ENCODE data around the gene RHOU. TPM values are rescaled to one million over a fixed set of nuclear protein-coding genes. Genes with fewer than 3 reads are reported as not detected.

RHOU gene
- total and polyA plus RNA-seq, 2 experiments from 2014 or later = 0.95 to 4.4 TPM

DNA sequence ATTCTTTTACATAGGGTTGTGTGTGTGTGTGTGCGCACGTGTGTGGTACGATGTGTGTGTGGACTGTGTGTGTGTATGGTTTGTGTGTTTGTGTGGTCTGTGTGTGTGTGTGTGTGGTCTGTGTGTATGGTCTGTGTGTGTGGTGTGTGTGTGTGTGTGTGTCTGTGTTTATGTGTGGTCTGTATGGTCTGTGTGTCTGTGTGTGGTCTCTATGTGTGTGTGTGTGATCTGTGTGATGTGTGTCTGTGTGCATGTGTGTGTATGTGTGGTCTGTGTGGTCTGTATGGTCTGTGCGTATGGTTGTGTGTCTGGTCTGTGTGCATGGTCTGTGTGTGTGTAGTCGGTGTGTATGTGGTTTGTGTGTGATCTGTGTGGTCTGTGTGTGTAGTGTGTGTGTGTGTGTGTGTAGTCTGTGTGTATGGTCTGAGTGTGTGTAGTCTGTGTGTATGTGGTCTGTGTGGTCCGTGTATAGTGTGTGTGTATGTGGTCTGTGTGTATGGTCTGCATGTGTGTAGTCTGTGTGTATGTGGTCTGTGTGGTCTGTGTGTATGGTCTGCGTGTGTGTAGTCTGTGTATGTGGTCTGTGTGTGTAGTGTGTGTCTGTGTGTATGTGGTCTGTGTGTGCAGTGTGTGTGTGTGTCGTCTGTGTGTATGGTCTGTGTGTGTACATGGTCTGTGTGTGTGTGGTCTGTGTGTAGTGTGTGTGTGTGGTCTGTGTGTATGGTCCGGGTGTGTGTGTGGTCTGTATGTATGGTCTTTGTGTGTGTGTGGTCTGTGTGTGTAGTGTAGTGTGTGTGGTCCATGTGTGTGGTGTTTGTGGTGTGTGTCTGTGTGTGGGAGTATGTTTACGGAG is 46.8 kb downstream of the RHOU start (continued):
- TF ChIP-seq CREB1 (CRISPR knock-in tag; IDR thresholded peaks at IDR 0.05; ENCODE audit: low read depth) = no peak
- TF ChIP-seq EZH2 (IDR thresholded peaks at IDR 0.05; ENCODE audit: low read depth, unreplicated experiment) = no peak
- no peak for TF ChIP-seq JUNB (IDR thresholded peaks at IDR 0.05; ENCODE audit: unreplicated experiment)
- no peak for TF ChIP-seq EZH2phosphoT487 (IDR thresholded peaks at IDR 0.05; ENCODE audit: unreplicated experiment)
- no peak for TF ChIP-seq ZNF331 (CRISPR knock-in tag; IDR thresholded peaks at IDR 0.05; ENCODE audit: low read depth)
- TF ChIP-seq, protein P1, sequence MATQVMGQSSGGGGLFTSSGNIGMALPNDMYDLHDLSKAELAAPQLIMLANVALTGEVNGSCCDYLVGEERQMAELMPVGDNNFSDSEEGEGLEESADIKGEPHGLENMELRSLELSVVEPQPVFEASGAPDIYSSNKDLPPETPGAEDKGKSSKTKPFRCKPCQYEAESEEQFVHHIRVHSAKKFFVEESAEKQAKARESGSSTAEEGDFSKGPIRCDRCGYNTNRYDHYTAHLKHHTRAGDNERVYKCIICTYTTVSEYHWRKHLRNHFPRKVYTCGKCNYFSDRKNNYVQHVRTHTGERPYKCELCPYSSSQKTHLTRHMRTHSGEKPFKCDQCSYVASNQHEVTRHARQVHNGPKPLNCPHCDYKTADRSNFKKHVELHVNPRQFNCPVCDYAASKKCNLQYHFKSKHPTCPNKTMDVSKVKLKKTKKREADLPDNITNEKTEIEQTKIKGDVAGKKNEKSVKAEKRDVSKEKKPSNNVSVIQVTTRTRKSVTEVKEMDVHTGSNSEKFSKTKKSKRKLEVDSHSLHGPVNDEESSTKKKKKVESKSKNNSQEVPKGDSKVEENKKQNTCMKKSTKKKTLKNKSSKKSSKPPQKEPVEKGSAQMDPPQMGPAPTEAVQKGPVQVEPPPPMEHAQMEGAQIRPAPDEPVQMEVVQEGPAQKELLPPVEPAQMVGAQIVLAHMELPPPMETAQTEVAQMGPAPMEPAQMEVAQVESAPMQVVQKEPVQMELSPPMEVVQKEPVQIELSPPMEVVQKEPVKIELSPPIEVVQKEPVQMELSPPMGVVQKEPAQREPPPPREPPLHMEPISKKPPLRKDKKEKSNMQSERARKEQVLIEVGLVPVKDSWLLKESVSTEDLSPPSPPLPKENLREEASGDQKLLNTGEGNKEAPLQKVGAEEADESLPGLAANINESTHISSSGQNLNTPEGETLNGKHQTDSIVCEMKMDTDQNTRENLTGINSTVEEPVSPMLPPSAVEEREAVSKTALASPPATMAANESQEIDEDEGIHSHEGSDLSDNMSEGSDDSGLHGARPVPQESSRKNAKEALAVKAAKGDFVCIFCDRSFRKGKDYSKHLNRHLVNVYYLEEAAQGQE (IDR thresholded peaks at IDR 0.05; ENCODE audit: unreplicated experiment) = no peak
- no peak for TF ChIP-seq ZNF114 (CRISPR knock-in tag; IDR thresholded peaks at IDR 0.05)
- TF ChIP-seq POLR2AphosphoS5 (IDR thresholded peaks at IDR 0.05; ENCODE audit: low read depth) = no peak

GRCh38 chr1:228782662-228783417 is 47.6 kb downstream of the RHOU start:
- Mint-ChIP-seq H3K9me3 (no peaks in the 10 kb centered on the region), H3K27me3 (ENCODE audit: insufficient read depth, low read depth, poor library complexity) (peaks cover 10% of the 10 kb centered on the region)
- no peak overlapping the region for H3K4me3 ChIP-seq
- TF ChIP-seq JUNB (IDR thresholded peaks at IDR 0.05; ENCODE audit: unreplicated experiment) (no peak), POLR2AphosphoS5 (IDR thresholded peaks at IDR 0.05; ENCODE audit: low read depth) (no peak), ZNF331 (CRISPR knock-in tag; IDR thresholded peaks at IDR 0.05; ENCODE audit: low read depth) (no peak), ZNF114 (CRISPR knock-in tag; IDR thresholded peaks at IDR 0.05) (no peak), CREB1 (CRISPR knock-in tag; IDR thresholded peaks at IDR 0.05; ENCODE audit: low read depth) (no peak), NANOG (IDR thresholded peaks at IDR 0.05; ENCODE audit: borderline replicate concordance) (no peak), EZH2 (IDR thresholded peaks at IDR 0.05; ENCODE audit: low read depth, unreplicated experiment) (no peak), STAT1 (IDR thresholded peaks at IDR 0.05; ENCODE audit: unreplicated experiment) (no peak)
- TF ChIP-seq, protein P2, sequence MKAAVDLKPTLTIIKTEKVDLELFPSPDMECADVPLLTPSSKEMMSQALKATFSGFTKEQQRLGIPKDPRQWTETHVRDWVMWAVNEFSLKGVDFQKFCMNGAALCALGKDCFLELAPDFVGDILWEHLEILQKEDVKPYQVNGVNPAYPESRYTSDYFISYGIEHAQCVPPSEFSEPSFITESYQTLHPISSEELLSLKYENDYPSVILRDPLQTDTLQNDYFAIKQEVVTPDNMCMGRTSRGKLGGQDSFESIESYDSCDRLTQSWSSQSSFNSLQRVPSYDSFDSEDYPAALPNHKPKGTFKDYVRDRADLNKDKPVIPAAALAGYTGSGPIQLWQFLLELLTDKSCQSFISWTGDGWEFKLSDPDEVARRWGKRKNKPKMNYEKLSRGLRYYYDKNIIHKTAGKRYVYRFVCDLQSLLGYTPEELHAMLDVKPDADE (IDR thresholded peaks at IDR 0.05) = no peak
- TF ChIP-seq, protein P3, sequence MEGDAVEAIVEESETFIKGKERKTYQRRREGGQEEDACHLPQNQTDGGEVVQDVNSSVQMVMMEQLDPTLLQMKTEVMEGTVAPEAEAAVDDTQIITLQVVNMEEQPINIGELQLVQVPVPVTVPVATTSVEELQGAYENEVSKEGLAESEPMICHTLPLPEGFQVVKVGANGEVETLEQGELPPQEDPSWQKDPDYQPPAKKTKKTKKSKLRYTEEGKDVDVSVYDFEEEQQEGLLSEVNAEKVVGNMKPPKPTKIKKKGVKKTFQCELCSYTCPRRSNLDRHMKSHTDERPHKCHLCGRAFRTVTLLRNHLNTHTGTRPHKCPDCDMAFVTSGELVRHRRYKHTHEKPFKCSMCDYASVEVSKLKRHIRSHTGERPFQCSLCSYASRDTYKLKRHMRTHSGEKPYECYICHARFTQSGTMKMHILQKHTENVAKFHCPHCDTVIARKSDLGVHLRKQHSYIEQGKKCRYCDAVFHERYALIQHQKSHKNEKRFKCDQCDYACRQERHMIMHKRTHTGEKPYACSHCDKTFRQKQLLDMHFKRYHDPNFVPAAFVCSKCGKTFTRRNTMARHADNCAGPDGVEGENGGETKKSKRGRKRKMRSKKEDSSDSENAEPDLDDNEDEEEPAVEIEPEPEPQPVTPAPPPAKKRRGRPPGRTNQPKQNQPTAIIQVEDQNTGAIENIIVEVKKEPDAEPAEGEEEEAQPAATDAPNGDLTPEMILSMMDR (conservative IDR thresholded peaks at IDR 0.05; ENCODE audit: low read depth in 2 of 2) = no peak
- TF ChIP-seq, protein P1 (IDR thresholded peaks at IDR 0.05; ENCODE audit: unreplicated experiment) = no peak

More at GRCh38 chr1:228782662-228783417, 47.6 kb downstream of the RHOU start:
- Histone ChIP-seq H3K4me1 (ENCODE audit: insufficient read depth) (no peaks in the 10 kb centered on the region), H3K4me2 (no peak overlapping the region), H3K36me3 (ENCODE audit: insufficient read depth) (no peaks in the 10 kb centered on the region), H3K79me2 (replicated peaks; ENCODE audit: insufficient read depth) (no peaks in the 10 kb centered on the region), H3K9me2 (ENCODE audit: insufficient read depth) (0 out of 2 replicates have a peak, but pooled peaks cover 6% of the 10 kb centered on the region), H3K27ac (ENCODE audit: low read depth) (no peak overlapping the region), H4K20me1 (replicated peaks; ENCODE audit: insufficient read depth) (no peaks in the 10 kb centered on the region), H3K27me3 (ENCODE audit: insufficient read depth) (no peaks in the 10 kb centered on the region), H3F3A (replicated peaks; ENCODE audit: low read depth) (no peaks in the 10 kb centered on the region), H2AFZ (no peak overlapping the region)
- Mint-ChIP-seq H3K4me1 (no peaks in the 10 kb centered on the region), H3K27ac (no peak overlapping the region), H3K4me3 (no peak overlapping the region), H3K36me3 (ENCODE audit: low read depth) (no peaks in the 10 kb centered on the region)
- DNase-seq (ENCODE audit: low spot score) (no peak), ATAC-seq (no peak)
